ENCODE results near the gene NLRC5. TPM values are rescaled to one million over a fixed set of nuclear protein-coding genes. Genes with fewer than 3 reads are reported as not detected.

Gene NLRC5
- total RNA-seq, 3 donors from 2014 or later (not counting 1 experiment from before 2014, with no cell fraction given): 320 to 563 (median 535) TPM

DNA sequence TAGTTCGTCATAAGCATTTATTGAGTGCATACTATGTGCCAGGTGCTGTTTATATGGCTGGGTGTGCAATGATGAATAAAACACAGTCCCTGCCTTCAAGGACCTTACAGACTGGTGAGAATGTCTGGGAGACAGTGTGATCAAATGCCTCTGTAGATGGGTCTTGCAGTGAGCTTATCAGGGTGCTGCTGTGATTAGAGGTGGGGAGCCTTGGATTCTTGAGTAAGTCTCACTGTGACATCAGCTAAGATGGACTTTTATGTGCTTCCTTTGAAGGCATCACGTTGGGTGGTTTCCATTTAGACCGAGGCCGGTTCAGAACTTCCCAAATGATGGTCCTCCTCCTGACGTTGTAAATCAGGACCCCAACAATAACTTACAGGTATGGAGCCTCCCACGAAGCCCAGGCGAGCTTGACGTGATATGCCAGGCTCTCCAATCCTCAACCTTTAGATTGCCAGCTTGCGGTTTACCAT, 47.5 kb upstream of the NLRC5 start:
- Mint-ChIP-seq H3K36me3 (peaks cover 14% of the 10 kb centered on the region), H3K9me3 (no peaks in the 10 kb centered on the region), H3K27me3 (ENCODE audit: low read depth in 2 of 2) (no peaks in the 10 kb centered on the region), H3K4me1 (peaks cover 17 to 25% of the 10 kb centered on the region in 2 donors), H3K4me3 (no peak overlapping the region), H3K27ac (no peak overlapping the region)
- Histone ChIP-seq H3K27ac (ENCODE audit: low read length) (no peak overlapping the region), H3K27me3 (ENCODE audit: control insufficient read depth, insufficient read depth, low read length) (no peaks in the 10 kb centered on the region), H3K36me3 (ENCODE audit: control insufficient read depth, insufficient read depth, low read length) (peaks cover 90% of the 10 kb centered on the region), H3K4me1 (ENCODE audit: control insufficient read depth, insufficient read depth, low read length) (peaks cover 5% of the 10 kb centered on the region), H3K4me3 (ENCODE audit: low read length) (no peak overlapping the region), H3K9me3 (ENCODE audit: control insufficient read depth, insufficient read depth, low read length) (no peaks in the 10 kb centered on the region)
- ATAC-seq: no peak
- no peak for DNase-seq
- 77% methylated on average over 9 of the region's 9 CpGs for WGBS (ENCODE audit: insufficient coverage)
- intact Hi-C loops (cut with micrococcal nuclease): no loop called here
- TF ChIP-seq, protein P1, sequence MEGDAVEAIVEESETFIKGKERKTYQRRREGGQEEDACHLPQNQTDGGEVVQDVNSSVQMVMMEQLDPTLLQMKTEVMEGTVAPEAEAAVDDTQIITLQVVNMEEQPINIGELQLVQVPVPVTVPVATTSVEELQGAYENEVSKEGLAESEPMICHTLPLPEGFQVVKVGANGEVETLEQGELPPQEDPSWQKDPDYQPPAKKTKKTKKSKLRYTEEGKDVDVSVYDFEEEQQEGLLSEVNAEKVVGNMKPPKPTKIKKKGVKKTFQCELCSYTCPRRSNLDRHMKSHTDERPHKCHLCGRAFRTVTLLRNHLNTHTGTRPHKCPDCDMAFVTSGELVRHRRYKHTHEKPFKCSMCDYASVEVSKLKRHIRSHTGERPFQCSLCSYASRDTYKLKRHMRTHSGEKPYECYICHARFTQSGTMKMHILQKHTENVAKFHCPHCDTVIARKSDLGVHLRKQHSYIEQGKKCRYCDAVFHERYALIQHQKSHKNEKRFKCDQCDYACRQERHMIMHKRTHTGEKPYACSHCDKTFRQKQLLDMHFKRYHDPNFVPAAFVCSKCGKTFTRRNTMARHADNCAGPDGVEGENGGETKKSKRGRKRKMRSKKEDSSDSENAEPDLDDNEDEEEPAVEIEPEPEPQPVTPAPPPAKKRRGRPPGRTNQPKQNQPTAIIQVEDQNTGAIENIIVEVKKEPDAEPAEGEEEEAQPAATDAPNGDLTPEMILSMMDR (IDR thresholded peaks at IDR 0.05): no peak

DNA sequence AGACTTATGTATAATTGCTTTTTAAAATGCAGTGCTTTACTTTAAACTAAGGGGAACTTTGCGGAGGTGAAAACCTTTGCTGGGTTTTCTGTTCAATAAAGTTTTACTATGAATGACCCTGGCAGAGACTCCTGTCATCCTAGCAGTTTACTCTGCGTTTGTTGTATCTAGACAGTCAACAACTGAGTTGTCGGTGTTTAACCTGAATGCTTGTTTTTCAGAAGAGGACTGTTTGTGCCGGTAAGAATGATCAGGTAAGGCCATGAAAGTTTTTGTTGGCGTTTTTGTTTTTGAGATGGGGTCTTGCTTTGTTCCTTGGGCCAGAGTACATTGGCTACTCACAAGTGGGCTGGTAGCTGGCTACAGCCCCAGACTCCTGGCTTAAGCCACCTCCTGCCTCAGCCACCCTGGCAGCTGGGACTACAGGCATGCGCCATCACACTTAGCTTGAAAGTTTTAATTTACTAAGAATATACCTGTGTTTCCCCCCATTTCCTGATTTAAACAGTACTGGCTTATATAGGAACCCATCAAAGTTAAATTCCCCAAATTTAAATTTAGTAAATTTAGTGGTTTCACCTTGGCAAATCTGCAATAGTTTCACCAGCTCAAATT, 45.5 kb upstream of the NLRC5 start:
- TF ChIP-seq, protein P1 (IDR thresholded peaks at IDR 0.05): no peak
- Mint-ChIP-seq H3K36me3 (no peaks in the 10 kb centered on the region), H3K27ac (no peak overlapping the region), H3K4me1 (peaks cover 6 to 14% of the 10 kb centered on the region in 2 donors), H3K4me3 (no peak overlapping the region), H3K27me3 (ENCODE audit: low read depth in 2 of 2) (no peaks in the 10 kb centered on the region), H3K9me3 (no peaks in the 10 kb centered on the region)
- Histone ChIP-seq H3K9me3 (ENCODE audit: control insufficient read depth, insufficient read depth, low read length) (no peaks in the 10 kb centered on the region), H3K27me3 (ENCODE audit: control insufficient read depth, insufficient read depth, low read length) (no peaks in the 10 kb centered on the region), H3K27ac (ENCODE audit: low read length) (no peak overlapping the region), H3K4me3 (ENCODE audit: low read length) (no peak overlapping the region), H3K36me3 (ENCODE audit: control insufficient read depth, insufficient read depth, low read length) (peaks cover 80% of the 10 kb centered on the region), H3K4me1 (ENCODE audit: control insufficient read depth, insufficient read depth, low read length) (no peaks in the 10 kb centered on the region)
- 73% methylated on average over 6 of the region's 6 CpGs for WGBS (ENCODE audit: insufficient coverage)
- intact Hi-C loops (cut with micrococcal nuclease): no loop called here
- ATAC-seq (no peak), DNase-seq (no peak)

DNA sequence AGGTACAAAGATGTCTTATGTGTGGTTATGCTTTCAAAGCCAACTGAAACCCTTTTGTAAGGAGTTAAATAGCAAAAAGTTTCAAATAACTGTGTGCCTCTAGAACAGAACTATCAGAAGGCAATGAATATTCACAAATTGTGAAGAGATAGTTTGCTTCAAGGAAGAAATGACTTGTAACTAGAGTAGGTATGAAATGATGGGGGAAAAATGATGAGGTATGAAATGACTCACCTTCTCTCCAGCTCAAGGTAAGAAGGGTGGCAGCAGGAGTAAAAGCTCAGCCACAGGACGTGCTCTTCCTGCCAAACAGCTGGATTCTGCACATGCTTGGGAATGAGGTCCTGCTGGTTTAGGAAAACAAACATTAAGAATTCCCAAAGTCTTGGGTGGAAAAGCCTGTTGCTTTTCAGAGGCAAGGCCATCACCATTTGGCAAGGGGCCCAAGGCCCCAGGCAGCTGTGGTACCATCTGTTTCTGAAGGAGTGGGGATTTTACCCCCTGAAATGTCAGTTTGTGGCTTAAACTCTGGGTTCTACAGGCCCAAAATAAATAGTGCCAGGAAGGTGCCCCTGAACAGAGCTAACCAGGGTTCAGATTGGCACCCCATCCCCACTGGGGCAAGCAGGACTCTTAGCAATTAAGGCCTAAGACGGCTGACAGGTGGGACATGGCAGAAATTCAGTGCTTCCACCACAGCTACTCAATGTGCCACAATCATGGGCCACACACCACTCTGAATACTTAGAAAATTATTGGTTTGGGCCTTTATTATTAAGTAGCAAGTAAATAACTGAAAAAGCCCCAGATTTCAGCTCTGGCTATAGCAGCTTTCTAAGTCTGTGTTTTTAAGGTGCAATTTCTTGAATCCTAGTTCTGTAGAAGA, 44.2 kb upstream of the NLRC5 start:
- Mint-ChIP-seq H3K27me3 (ENCODE audit: low read depth in 2 of 2) (no peaks in the 10 kb centered on the region), H3K4me3 (no peak overlapping the region), H3K36me3 (no peaks in the 10 kb centered on the region), H3K4me1 (peaks cover 0 to 9% of the 10 kb centered on the region in 2 donors), H3K9me3 (no peaks in the 10 kb centered on the region), H3K27ac (peak overlapping the region in 1 of 2 donors; percentile 43)
- 73% methylated on average over 2 of the region's 2 CpGs for WGBS (ENCODE audit: insufficient coverage)
- Histone ChIP-seq H3K36me3 (ENCODE audit: control insufficient read depth, insufficient read depth, low read length) (peaks cover 67% of the 10 kb centered on the region), H3K4me1 (ENCODE audit: control insufficient read depth, insufficient read depth, low read length) (peaks cover 1% of the 10 kb centered on the region), H3K27ac (ENCODE audit: low read length) (no peak overlapping the region), H3K4me3 (ENCODE audit: low read length) (no peak overlapping the region), H3K27me3 (ENCODE audit: control insufficient read depth, insufficient read depth, low read length) (no peaks in the 10 kb centered on the region), H3K9me3 (ENCODE audit: control insufficient read depth, insufficient read depth, low read length) (no peaks in the 10 kb centered on the region)
- intact Hi-C loops (cut with micrococcal nuclease): no loop called here
- ATAC-seq: peak in 1 of 3 donors; percentile 6
- TF ChIP-seq, protein P1 (IDR thresholded peaks at IDR 0.05): no peak
- DNase-seq: no peak

Measured in natural killer cell (primary cell).